Stimulated activated effector memory CD8-positive, alpha-beta T cell treated with anti-CD3 and anti-CD28 coated beads, Interleukin-12 subunit alpha, Interleukin-12 subunit beta, amount 100 ng/mL, for 72 hours (primary cell): ENCODE measurements around the gene MAP2.
A peak's percentile ranks its signal among the peaks of the same experiment; 100 is the strongest.
"Not testable (repeated sequence)": the region's sequence is repeated elsewhere in the genome, so short reads cannot be mapped to it uniquely, and the experiment has no call there.

ENCODE experiments used
- ATAC-seq: fragments of 150-1000 bp; cut with Tn5 transposase; 2 replicates; pipeline ENCODE4 v1.10.0; 2021
- DNase-seq, 2 donors: peaks; one replicate each; pipeline ENCODE4 v3.0.0; 2021 to 2022; ENCODE audit warnings: low spot score in 2 of 2
- H3K27ac Mint-ChIP-seq: one replicate; pipeline ENCODE4 v1.8.0; 2022; ENCODE audit warnings: mild to moderate bottlenecking, mixed read lengths
- H3K36me3 Mint-ChIP-seq: one replicate; pipeline ENCODE4 v1.8.0; 2022; ENCODE audit warnings: mild to moderate bottlenecking, mixed read lengths
- H3K4me1 Mint-ChIP-seq: one replicate; pipeline ENCODE4 v1.8.0; 2022; ENCODE audit warnings: mixed read lengths
- H3K4me3 Mint-ChIP-seq: one replicate; pipeline ENCODE4 v1.8.0; 2022; ENCODE audit warnings: mild to moderate bottlenecking, mixed read lengths
- H3K9me3 Mint-ChIP-seq: one replicate; pipeline ENCODE4 v1.8.0; 2022; ENCODE audit warnings: mixed read lengths

Gene MAP2

DNA sequence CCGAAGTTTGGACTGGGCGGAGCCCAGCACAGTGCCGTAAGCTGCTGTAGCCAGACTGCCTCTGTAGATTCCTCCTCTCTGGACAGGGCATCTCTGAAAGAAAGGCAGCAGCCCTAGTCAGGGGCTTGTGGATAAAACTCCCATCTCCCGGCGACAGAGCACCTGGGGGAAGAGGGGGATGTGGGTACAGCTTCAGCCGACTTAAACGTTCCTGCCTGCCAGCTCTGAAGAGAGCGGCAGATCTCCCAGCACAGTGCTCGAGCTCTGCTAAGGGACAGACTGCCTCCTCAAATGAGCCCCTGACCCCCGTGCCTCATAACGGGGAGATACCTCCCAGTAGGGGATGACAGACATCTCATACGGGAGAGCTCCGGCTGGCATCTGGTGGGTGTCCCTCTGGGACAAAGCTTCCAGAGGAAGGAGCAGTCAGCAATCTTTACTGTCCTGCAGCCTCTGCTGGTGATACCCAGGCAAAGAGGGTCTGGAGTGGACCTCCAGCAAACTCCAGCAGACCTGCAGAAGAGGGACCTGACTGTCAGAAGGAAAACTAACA is 71.3 kb downstream of the MAP2 start:
- DNase-seq, ATAC-seq, H3K27ac Mint-ChIP-seq, H3K4me3 Mint-ChIP-seq, H3K4me1 Mint-ChIP-seq, H3K36me3 Mint-ChIP-seq: not testable (repeated sequence)
- H3K9me3 Mint-ChIP-seq = peaks cover 17% of the 10 kb centered on the region

DNA sequence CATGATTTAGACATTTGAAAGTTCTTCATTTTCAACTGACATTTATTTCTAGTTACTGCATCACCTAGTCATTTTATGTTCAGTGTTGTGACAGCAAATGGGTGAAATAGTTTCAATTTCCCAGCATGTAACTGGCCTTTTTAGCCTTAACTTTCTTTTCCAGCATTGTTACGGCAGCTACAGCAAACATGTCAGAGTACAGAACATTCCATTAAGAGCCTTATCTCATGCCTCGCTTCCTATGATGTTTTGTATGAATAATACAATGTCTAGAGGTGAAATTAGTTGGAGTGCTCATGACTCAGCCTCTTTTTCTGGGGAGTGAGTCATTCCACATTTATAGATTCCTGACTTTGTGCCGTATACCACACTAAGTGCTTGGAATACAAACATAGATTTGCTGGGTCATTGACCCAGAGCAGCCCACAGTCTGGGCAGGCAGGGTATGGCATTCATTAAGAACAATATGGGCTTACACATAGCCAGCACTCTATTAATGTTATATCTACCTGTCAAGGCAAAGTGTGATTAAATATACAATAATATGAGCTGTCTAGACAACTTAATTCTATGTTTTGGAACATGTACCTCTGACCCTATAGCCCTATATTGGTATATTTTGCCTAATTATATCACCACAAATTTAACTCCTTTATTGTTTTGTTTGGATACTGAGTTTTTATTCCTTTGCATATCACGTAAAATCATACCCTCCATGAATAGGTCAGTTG is 72.2 kb downstream of the MAP2 start:
- Mint-ChIP-seq H3K27ac (no peak overlapping the region), H3K9me3 (peaks cover 13% of the 10 kb centered on the region), H3K4me3 (no peak overlapping the region), H3K36me3 (no peaks in the 10 kb centered on the region), H3K4me1 (no peaks in the 10 kb centered on the region)
- DNase-seq = no peak
- no peak for ATAC-seq

DNA sequence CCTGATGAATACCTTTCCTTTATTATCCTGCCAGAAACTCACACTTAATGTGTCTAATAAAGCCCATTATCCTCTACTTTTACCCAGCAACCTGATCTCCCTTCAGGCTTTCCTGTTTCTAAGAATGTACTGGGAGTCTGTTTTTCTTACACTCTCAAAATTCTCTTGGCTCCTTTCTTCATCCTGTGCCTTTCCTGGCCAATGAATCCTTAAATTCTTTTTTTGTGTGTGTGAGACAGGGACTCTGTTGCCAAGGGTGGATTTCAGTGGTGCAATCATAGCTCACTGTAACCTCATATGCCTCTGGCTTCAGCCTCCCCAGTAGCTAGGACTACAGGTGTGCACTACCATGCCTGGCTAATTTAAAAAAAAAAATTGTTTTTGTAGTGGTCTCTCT is 72.7 kb downstream of the MAP2 start:
- Mint-ChIP-seq H3K36me3 (no peaks in the 10 kb centered on the region), H3K9me3 (peaks cover 8% of the 10 kb centered on the region), H3K4me3 (no peak overlapping the region), H3K27ac (no peak overlapping the region), H3K4me1 (no peaks in the 10 kb centered on the region)
- DNase-seq (no peak), ATAC-seq (no peak)

DNA sequence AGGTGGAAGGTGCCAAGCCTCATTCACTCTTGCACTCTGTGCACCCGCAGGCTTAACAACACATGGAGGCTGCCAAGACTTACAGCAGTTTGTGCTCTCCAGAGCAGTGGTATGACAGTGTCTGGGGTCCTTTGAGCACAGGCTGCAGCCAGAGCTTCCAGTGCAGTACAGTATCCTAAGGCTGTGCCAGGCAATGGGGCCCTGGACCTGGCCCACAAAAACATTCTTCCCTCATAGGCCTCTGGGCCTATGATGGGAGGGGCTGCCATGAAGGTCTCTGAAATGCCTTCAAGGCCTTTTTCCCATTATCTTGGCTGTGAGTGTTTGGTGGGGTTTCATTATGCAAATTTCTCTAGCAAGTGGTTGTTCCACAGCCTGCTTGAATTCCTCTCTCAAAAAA is 74.8 kb downstream of the MAP2 start:
- Mint-ChIP-seq H3K36me3 (no peaks in the 10 kb centered on the region), H3K27ac (no peak overlapping the region), H3K4me1 (no peaks in the 10 kb centered on the region), H3K9me3 (peaks cover 8% of the 10 kb centered on the region), H3K4me3 (no peak overlapping the region)
- no peak for DNase-seq
- ATAC-seq = peak; percentile 19

DNA sequence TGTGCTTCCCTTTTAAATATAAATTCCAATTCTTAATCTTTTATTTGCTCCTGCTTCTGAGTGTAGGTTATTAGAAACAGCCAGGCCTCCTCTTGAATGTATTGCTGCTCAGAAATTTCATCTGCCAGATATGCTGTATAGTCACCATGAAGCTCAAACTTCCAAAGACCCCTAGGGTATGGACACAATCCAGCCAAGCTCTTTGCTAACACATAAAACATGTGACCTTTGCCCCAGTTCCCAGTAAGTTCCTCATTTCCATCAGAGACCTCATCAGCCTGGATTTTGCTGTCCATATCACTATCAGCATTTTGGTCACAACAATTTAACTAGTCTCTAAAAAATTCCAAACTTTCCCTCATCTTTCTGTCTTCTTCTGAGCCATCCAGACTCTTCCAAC is 75.2 kb downstream of the MAP2 start:
- ATAC-seq (no peak), DNase-seq (no peak)
- Mint-ChIP-seq H3K4me1 (no peaks in the 10 kb centered on the region), H3K9me3 (peaks cover 8% of the 10 kb centered on the region), H3K4me3 (no peak overlapping the region), H3K27ac (no peak overlapping the region), H3K36me3 (no peaks in the 10 kb centered on the region)

DNA sequence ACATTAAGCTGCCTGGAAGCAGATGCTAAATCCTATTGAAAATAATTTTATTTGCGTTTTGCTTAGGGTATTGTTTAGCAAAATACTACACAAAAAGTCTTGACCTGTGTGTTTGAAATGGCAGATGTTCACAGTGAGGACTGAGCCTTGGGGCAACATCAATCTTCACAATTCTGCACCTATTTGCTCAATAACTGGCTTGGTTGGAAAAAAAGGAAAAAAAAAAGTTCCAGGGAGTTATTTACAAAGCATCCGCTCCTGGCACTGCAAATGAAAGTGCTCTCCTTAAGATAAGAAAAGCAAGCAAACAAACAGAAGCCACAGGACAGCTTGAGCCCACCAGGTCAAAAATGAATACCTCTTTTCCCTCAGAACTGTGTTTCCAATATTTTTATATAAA is 77.7 kb downstream of the MAP2 start:
- DNase-seq = no peak
- Mint-ChIP-seq H3K27ac (no peak overlapping the region), H3K4me3 (no peak overlapping the region), H3K9me3 (peaks cover 8% of the 10 kb centered on the region), H3K36me3 (no peaks in the 10 kb centered on the region), H3K4me1 (no peaks in the 10 kb centered on the region)
- ATAC-seq = no peak

DNA sequence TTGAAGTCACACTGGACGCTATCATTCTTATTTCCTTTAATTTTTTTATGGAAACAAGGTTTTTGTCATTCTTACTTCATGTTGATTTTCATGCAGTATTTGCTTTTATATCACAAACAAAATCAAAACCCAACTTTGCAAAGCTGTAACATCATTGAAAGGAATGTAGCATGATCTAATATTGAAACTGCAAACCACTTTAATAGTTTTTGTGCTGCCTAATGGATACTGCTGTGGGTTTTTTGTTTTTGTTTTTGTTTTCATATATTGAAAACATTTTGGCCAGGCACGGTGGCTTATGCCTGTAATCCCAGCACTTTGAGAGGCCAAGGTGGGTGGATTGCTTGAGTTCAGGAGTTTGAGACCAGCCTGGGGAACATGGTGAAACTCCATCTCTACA is 81.6 kb downstream of the MAP2 start:
- H3K4me1 Mint-ChIP-seq = no peaks in the 10 kb centered on the region
- DNase-seq (no peak), ATAC-seq (no peak)
- H3K4me3 Mint-ChIP-seq = no peak overlapping the region
- no peak overlapping the region for H3K27ac Mint-ChIP-seq
- peaks cover under 1% of the 10 kb centered on the region for H3K9me3 Mint-ChIP-seq
- no peaks in the 10 kb centered on the region for H3K36me3 Mint-ChIP-seq

DNA sequence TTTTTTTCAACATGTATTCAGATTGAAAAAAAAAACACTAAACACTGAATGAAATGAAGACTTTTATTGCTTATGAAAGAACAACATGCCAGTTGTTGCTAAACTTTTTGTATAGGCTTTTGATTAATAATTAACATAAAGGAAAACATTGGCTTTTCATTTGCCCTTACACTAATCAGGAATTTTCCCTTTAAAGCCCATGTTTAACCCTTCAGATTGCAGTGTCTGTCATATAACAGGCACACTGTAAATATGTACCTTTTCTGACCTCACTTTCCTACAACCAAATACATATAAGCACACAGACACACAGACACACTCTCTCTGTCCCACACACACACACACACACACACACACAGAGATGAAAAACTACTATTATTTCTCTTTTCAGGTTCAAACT is 84.4 kb downstream of the MAP2 start:
- Mint-ChIP-seq H3K9me3 (no peaks in the 10 kb centered on the region), H3K27ac (no peak overlapping the region), H3K4me3 (no peak overlapping the region), H3K4me1 (no peaks in the 10 kb centered on the region), H3K36me3 (no peaks in the 10 kb centered on the region)
- ATAC-seq = no peak
- DNase-seq = no peak

DNA sequence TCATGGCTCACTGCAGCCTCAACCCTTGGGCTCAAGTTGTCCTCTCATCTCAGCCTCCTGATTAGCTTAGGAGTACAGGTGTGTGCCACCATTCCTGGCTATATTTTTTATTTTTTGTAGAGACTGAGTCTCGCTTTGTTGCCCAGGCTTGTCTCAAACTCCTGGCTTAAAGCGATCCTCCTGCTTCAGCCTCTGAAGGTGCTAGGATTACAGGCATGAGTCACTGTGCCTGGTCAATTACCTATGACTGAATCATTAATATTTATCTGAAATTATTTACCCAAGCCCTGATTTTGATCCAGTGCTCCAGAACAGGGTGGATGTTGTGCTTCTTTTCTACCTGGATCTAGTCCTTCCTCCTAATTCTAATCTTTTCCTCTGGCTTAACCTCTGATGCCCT is 87.8 kb downstream of the MAP2 start:
- H3K36me3 Mint-ChIP-seq = no peaks in the 10 kb centered on the region
- no peak for DNase-seq
- H3K27ac Mint-ChIP-seq = no peak overlapping the region
- no peak for ATAC-seq
- no peaks in the 10 kb centered on the region for H3K9me3 Mint-ChIP-seq
- no peaks in the 10 kb centered on the region for H3K4me1 Mint-ChIP-seq
- H3K4me3 Mint-ChIP-seq = no peak overlapping the region

DNA sequence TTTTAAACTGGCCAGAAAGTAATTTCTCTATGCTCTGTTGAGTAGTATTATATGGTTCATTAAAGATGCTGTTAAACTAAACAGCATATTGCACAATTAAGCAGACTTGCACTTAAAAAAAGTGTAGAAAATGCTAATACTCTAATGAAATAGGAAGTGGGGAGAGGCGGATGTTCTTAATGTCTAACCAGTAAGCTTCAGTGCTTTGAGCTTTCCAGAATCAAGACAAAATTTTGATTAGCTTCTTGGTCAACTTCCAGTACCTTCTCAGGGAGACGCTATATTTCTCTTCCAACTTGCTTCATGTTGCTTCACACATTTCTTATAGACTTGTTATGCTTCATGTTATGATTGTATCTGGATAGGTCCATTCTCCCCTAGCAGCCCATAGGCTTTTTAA is 89.1 kb downstream of the MAP2 start:
- DNase-seq (no peak), ATAC-seq (no peak)
- Mint-ChIP-seq H3K4me1 (no peaks in the 10 kb centered on the region), H3K27ac (no peak overlapping the region), H3K36me3 (no peaks in the 10 kb centered on the region), H3K4me3 (no peak overlapping the region), H3K9me3 (no peaks in the 10 kb centered on the region)

DNA sequence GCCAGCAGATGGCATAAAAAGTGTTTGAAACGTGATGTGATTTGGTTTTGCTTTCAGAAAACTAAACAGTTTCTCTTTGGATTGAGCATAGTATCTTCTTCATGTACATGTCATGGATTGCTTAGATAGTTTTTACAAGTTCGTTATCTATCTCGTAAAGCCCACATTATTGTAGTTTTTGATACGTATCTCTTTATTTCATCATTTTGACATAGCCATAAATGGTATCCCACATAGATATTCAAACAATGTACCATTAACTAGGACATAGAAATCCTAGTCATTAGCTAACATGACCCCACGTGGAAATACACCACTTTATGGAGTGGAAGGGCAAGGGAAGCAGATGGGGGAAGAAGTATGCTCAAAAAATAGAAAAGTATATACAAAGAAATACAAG is 93.6 kb downstream of the MAP2 start:
- no peak overlapping the region for H3K27ac Mint-ChIP-seq
- H3K36me3 Mint-ChIP-seq = no peaks in the 10 kb centered on the region
- H3K9me3 Mint-ChIP-seq = no peaks in the 10 kb centered on the region
- H3K4me3 Mint-ChIP-seq = no peak overlapping the region
- H3K4me1 Mint-ChIP-seq = no peaks in the 10 kb centered on the region
- DNase-seq (no peak), ATAC-seq (no peak)

DNA sequence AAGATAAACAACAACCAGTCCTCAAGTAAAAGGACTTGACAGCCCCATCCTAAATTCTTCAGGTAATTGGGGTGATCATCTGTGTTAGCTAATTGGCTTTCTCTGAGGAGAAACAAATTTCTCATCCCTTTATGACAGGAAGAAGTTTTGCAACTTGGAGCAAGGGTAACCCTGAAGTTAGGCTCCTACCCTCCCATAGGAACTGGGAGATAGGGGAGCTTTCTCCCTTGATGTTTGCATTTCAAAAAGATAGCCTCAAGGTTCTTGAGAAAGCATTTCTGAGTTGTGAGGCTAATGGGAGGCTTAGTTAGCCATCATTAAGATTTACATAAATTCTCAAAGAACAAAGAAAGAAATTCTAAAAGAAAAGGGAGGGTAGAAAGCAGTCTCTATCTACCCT is 95.4 kb downstream of the MAP2 start:
- Mint-ChIP-seq H3K9me3 (no peaks in the 10 kb centered on the region), H3K36me3 (no peaks in the 10 kb centered on the region), H3K4me3 (no peak overlapping the region), H3K4me1 (no peaks in the 10 kb centered on the region), H3K27ac (no peak overlapping the region)
- DNase-seq = no peak
- ATAC-seq = no peak

DNA sequence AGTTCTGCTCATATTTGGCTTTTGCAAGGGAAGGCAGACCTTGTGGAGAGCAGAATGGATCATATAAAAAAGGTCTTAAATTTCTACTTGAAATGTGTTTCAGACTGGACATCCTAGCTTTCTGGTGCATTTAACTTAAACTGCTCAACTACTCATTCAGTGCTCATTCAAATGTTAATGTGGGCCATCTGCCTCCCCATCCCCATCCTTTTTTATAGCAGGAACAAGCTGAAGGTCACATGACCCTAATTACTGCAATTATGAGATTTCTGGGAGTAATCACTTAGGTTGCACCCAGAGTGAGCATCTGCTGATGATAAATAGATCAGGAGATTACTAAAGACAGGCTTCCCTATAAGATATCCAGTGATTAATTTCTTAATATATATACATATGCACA is 96.1 kb downstream of the MAP2 start:
- no peak overlapping the region for H3K4me3 Mint-ChIP-seq
- H3K4me1 Mint-ChIP-seq = no peaks in the 10 kb centered on the region
- DNase-seq = no peak
- no peaks in the 10 kb centered on the region for H3K9me3 Mint-ChIP-seq
- no peak overlapping the region for H3K27ac Mint-ChIP-seq
- no peak for ATAC-seq
- H3K36me3 Mint-ChIP-seq = no peaks in the 10 kb centered on the region

DNA sequence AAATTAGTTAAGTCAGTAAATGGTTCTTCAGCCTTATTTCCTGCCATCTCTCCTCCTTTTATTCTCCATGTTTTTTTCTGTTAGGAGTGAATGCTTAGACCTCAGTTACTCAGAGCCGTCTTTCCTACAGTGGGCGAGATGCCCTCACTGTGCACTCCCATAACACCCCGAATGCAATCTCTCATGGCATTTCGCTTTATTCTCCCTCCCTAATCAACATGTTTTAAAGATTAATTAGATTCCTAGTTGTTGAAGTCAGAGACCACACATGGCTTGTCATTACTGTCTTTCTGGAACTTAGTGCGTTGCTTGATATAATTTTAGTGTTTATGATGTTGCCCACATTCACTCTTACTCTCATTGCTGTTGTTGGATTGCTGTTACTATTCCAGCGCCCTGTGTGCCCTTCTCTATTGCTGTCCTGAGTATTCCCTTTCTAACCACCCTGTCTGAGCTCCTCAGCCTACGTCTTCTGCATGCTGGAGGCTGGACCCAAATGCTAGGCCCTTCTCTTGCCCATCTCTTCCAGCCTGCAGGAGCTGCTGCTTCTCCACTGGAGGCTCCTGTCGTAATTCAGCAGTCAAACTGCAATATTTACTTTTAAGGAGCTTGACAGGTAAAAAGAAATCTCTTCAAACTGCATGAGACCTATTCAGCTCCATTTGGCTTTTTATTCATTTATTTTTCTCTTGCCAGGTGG is 99.3 kb downstream of the MAP2 start:
- DNase-seq (no peak), ATAC-seq (no peak)
- Mint-ChIP-seq H3K36me3 (no peaks in the 10 kb centered on the region), H3K9me3 (no peaks in the 10 kb centered on the region), H3K4me3 (no peak overlapping the region), H3K4me1 (no peaks in the 10 kb centered on the region), H3K27ac (no peak overlapping the region)

DNA sequence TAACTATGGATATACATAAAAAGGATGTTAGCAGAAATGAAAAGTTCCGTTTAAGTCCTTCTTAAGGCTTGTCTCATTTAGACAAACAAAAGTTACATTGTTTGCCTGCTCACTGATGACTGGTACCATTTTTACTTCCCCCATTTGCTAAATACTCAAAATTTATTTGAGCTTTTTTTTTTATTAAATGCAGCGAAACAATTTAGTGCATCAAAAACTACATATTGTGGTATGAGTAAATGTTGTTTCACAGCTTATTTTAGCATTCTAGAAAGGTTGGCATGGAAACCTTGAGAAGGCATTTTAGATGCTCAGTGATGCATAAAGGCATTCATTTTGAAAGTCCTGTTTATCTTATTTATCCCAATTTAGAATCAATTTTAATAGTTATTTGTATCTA is 100.0 kb downstream of the MAP2 start:
- Mint-ChIP-seq H3K9me3 (no peaks in the 10 kb centered on the region), H3K36me3 (no peaks in the 10 kb centered on the region), H3K4me1 (no peaks in the 10 kb centered on the region), H3K27ac (no peak overlapping the region), H3K4me3 (no peak overlapping the region)
- ATAC-seq (no peak), DNase-seq (no peak)

DNA sequence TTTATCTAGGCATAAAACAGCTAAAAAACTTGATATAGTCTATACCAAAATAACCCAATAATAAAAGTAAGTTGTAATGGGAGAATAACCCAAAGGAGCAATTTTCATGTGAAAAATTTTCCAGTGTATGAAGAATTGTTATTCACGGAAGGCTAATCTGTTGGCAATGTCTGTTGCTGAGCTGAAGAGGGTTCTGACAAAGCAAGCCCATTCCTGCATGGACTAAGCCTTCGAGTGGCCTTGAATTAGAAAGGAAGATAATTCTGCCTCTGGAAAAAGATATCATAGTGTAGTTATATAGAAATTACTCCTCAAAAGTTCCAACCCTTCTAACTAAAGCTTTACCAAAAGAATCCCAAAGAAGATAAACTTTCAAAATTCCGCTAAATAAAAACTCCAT is 101.5 kb downstream of the MAP2 start:
- ATAC-seq = no peak
- Mint-ChIP-seq H3K4me1 (no peaks in the 10 kb centered on the region), H3K9me3 (no peaks in the 10 kb centered on the region), H3K36me3 (no peaks in the 10 kb centered on the region), H3K4me3 (no peak overlapping the region), H3K27ac (no peak overlapping the region)
- DNase-seq = no peak
